ENCODE measurements around the gene RAP1GAP2.
"Not testable (repeated sequence)": the region's sequence is repeated elsewhere in the genome, so short reads cannot be mapped to it uniquely, and the experiment has no call there.

RAP1GAP2 gene

GRCh38 chr17:2889256-2889655 lies 93.0 kb downstream of the RAP1GAP2 start:
- no peak for DNase-seq

- DNase-seq: not testable (repeated sequence)
Observed at GRCh38 chr17:2890778-2891177, 94.5 kb downstream of the RAP1GAP2 start.

DNA sequence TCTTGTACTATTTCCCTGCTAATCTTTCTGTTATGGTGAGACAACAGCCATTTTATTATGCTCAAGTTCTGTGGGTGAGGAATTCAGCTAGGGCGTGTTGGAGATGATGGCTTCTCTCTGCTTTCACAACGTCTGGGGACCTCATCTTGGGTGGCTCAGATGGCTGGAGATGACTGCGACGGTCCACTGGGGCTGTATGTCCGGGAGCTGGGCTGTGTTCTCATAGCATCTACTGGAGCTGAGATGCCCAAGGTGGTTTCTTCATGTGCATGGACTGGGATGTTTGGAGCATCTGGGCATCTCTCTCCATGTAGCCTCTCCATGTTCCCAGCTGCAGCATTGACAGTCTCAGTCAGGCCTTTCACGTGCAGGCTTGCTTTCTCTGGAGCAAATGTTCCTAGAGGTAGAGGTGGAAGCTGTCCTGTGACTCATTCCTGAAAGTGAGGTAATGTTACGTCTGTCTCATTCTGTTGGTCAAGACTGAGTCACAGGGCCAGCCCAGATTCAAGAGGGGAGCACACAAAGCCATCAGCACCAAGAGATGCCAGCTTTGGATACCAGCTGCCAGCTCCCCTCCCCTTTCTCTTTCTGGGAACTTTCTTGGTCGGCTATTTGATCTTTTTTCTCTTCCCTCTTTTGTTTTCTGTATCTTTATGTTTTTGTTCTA lies 96.2 kb downstream of the RAP1GAP2 start:
- DNase-seq: no peak

GRCh38 chr17:2893422-2893914 lies 97.2 kb downstream of the RAP1GAP2 start:
- no peak for DNase-seq

DNA sequence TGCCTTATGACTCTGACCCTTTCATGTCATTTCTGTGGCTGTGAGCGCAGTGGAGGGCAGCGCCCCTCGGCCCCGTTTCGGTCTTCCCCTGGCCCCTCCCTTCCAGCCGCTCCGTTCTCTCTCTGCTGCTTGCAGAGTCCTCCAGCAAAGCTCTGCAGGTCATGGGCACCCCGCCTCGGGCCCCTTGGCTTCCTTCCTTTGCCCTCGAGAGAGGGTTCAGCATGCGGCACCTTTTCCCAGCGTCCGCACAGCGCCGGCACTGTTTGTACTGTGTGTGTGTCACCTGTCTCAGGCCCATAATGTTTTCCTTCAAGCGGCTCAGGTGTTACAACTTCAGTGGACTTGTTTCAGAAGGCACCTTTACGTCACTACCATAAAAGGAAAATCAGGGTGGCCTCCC lies 98.5 kb downstream of the RAP1GAP2 start:
- no peak for DNase-seq

DNA sequence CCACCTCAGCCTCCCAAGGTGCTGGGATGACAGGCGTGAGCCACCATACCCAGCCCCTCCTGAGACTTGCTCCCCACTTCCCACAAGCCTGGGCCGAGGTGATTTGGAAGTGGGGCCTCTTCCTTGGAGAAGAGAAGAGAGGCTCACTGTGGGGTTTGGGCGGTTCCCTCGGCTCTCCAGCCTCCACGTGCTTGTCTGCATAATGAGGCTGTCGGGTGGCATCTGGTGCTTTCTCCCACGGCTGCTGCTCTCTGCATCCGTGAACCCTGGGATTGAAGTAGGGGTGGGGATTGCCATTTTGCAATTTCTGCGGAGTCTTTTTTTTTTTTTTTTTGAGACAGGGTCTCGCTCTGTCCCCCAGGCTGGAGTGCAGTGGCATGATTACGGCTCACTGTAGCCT lies 101.4 kb downstream of the RAP1GAP2 start:
- no peak for DNase-seq

GRCh38 chr17:2898255-2898926 lies 102.2 kb downstream of the RAP1GAP2 start:
- no peak for DNase-seq

DNA sequence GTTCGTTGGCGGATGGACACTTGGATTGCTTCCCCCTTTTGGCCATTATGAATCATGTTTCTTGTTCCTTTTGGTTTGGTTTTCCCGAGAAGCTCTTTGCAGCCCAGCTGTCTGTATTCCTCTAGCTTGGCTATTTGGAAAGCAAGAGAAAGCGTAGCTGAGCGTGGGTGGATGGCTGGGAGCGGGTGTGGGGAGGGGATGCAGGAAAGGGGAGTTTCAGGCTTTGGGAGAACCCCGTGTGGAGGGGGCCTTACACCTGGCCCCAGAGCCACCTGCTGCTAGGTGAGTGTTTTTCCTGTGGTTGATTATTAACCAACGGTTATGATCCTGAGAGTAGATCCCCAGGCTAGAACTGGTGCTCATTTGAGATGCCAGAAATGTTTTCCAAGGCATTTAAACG lies 103.7 kb downstream of the RAP1GAP2 start:
- no peak for DNase-seq

GRCh38 chr17:2900842-2901241 lies 104.6 kb downstream of the RAP1GAP2 start:
- no peak for DNase-seq

DNA sequence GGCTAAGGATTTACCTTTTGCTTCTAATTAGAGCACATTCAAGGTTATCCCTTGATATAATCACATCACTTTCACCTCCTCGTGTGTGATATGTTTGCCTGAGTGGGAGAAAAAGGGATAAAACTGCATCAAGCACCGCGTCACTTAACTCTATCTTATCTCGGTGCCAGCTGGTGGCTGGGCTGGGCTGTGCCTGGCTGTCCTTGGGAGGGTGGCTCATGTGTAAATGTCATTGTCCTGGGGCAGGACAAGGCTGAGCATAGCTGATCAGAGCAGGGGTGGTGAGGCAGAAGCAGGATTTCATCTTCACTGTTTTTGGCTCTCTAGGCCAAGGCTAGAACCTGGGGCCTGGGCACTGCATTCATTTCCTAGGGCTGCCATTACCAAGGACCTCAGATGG lies 105.3 kb downstream of the RAP1GAP2 start:
- no peak for DNase-seq

DNA sequence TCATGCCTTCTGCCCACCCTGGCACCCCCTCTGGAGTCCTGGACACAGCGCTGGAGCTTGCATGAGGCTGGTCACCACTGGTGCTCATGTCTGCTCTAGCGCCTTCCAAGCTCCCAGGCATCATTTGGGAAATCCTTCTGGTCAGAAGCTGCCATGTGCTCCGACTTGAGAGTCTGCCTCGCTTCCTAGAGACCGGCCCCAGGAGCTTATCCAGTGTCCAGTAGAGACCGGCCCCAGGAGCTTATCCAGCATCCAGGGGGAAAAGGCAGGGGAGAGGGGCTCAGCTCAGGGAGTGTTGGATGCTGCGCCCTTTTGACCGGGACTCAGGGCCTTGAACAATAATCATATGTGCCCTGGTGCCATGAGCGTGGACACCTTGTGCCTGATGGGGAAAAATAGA lies 106.3 kb downstream of the RAP1GAP2 start:
- no peak for DNase-seq

GRCh38 chr17:2903193-2903974 lies 107.1 kb downstream of the RAP1GAP2 start:
- no peak for DNase-seq

- no peak for DNase-seq
Observed at GRCh38 chr17:2904135-2904534, 107.9 kb downstream of the RAP1GAP2 start.

DNA sequence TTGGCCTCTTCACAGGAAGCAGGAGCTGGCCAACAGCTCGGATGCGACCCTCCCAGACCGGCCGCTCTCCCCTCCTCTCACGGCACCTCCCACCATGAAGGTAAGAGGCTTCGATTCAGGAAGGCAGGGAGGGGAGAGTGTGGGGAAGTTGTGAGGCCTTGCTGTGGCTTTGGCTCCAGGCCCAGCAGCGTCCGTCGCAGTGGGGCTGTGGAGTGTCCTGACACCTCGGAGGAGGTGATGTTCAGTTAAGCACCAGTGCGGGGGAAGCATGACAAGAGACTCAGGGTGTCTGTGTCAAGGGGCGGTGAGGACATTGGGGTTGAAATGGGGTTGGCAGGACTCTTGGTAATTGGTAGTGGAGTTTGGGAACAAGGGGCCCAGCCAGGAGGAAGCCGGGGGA lies 109.0 kb downstream of the RAP1GAP2 start:
- DNase-seq: no peak

DNA sequence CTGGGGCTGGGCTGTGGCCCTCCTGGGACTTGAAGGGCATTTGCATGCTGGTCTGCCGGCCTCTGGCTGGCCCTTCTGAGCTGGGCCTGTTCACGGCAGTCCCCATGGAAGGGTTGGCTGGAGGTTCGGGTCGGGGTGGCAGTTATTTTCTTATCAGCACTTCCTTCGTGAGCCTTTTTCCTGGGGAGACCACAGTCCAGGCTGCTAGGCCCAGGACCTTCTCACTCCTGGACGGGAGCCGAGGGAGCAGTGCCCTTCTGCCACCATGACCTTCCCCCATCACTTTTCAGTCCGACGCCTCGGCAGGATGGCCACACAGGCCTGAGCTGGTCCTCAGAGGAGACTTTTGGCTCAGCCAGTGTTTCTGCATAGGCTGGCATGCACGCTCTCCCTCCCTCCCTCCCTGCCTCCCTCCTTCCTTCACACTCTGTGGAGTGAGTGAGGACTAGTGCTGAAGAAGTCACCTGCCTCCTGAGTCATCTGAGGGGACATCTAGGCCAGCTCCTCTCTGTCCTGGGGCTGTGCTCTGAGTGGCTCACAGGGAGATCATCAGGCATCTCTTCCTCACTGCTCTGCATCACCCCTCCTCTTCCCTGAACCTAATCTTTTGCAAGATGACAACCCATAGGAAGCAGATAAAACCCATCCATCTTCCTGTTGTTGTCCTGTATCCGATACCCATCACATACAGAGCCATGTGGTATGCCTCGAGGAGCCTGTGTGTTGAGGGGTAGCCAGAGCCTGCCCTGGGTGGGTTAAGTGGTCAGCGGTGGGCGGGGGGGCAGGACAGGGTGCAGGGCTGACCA lies 109.7 kb downstream of the RAP1GAP2 start:
- DNase-seq: no peak

DNA sequence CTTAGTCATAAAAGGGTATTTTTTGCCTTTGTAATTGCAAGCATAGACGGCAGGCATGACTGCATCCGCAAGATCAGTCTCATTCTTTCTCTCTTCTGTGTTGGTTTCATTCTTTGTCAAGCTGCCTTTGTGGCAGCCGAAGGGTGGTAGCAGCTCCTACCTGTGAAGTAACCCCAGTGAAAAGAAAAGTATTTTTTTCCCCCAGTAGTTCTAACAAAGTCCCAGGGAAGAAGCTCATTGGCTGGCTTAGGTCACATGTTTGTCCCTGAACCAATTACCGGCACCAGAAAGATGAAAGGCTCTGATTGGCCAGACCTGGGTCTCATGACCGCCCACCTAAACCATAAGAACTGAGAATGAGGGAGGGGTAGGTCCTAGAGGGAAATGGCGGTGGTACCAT lies 110.7 kb downstream of the RAP1GAP2 start:
- DNase-seq: no peak

GRCh38 chr17:2909175-2909845 lies 113.1 kb downstream of the RAP1GAP2 start:
- DNase-seq: no peak

GRCh38 chr17:2909846-2910234 lies 113.6 kb downstream of the RAP1GAP2 start:
- no peak for DNase-seq

DNA sequence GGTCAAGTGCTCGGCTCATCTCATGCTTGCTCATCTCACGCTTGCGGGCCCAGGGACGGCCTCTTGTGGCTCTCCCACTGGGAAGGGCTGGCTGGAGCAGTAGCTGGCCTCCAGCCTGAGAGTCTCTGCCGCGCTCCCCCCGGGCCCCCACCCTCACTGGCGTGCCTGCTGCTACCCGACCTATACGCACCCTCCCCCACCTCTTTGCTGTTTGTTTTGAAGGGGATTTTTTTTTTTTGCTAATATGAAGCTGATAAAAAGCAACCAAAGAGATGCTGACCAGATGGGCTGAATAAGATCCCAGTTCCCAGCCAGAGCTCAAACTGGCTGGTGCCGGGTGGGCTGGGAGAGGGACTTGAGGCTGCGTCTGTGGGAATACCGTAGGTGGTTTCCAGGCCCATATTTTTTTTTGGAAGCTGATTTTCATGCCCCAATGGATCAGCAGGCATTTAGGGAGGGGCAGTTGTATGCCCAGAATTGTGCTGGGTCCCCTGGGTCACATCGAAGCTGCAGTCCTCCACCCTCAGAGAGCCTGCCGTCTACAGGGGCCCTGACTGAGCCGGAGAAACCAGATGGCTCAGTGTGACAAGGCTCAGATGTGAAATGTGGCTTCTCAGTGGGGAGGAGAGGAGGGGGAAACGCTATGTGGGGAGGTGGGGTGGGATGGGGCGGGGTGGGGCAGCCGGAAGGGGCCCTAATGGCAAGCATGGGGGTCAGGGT lies 115.0 kb downstream of the RAP1GAP2 start:
- DNase-seq: no peak

DNA sequence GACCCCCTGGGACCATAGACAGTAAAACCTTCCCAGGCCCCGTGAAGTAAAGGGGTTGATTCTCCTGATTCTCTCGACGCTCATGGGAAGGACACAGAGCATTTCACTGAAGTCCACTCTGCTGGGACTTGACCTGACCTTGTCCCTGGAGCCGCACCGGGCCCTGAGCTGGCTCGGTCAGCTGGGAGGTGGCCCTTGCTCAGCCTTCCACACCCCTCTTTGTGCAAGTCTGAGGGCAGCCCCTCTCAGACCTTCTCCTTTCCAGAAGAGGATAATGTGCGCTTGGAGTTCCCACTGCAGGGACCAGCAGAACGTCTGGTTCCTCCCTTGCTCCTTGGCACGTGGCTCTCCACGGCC lies 115.5 kb downstream of the RAP1GAP2 start:
- no peak for DNase-seq

DNA sequence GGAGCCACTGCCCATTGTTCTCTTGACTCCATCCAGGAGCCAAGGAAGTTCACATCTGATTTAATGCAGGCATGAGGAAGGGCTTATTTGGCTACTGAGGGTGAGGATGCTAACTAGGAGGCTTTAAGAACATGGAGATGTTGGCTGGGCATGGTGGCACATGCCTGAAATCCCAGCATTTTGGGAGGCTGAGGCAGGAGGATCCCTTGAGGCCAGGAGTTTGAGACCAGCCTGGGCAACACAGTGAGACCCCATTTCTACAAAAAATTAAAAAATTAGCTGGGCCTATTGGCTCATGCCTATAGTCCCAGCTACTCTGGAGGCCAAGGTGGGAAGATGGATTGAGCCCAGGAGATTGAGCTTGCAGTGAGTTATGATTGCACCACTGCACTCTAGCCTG lies 116.5 kb downstream of the RAP1GAP2 start:
- DNase-seq: no peak

- DNase-seq: no peak
Observed at GRCh38 chr17:2916461-2916860, 120.2 kb downstream of the RAP1GAP2 start.

Measured in activated CD4-positive, alpha-beta T cell treated with anti-CD3 and anti-CD28 coated beads for 4 hours (primary cell).